ENCODE results near the gene SLC6A12.

The SLC6A12 gene

GRCh38 chr12:162467-163307, 51.3 kb downstream of the SLC6A12 start (continued):
- TF ChIP-seq CTCF (tag by site-specific recombination; IDR thresholded peaks at IDR 0.05), result no peak
- TF ChIP-seq OSR2 (tag by site-specific recombination; IDR thresholded peaks at IDR 0.05), result no peak
- no peak for TF ChIP-seq ZBTB7A (tag by site-specific recombination; IDR thresholded peaks at IDR 0.05; ENCODE audit: low read depth)
- TF ChIP-seq ZNF791 (tag by site-specific recombination; IDR thresholded peaks at IDR 0.05), result no peak
- TF ChIP-seq ZBTB8A (tag by site-specific recombination; IDR thresholded peaks at IDR 0.05), result 0 out of 2 replicates have a peak, but pooled peaks have one; percentile 16
- TF ChIP-seq ZNF561 (tag by site-specific recombination; IDR thresholded peaks at IDR 0.05; ENCODE audit: borderline replicate concordance), result no peak
- TF ChIP-seq ZSCAN23 (tag by site-specific recombination; IDR thresholded peaks at IDR 0.05), result no peak
- TF ChIP-seq ZBTB48 (tag by site-specific recombination; IDR thresholded peaks at IDR 0.05), result no peak
- no peak for TF ChIP-seq ZNF24 (tag by site-specific recombination; IDR thresholded peaks at IDR 0.05)
- TF ChIP-seq BCL6B (tag by site-specific recombination; IDR thresholded peaks at IDR 0.05), result no peak
- TF ChIP-seq IKZF3 (tag by site-specific recombination; IDR thresholded peaks at IDR 0.05), result 0 out of 2 replicates have a peak, but pooled peaks have one; percentile 14
- no peak for TF ChIP-seq KLF16 (tag by site-specific recombination; IDR thresholded peaks at IDR 0.05)
- TF ChIP-seq ZNF555 (tag by site-specific recombination; conservative IDR thresholded peaks at IDR 0.05), result no peak
- TF ChIP-seq, protein P1, sequence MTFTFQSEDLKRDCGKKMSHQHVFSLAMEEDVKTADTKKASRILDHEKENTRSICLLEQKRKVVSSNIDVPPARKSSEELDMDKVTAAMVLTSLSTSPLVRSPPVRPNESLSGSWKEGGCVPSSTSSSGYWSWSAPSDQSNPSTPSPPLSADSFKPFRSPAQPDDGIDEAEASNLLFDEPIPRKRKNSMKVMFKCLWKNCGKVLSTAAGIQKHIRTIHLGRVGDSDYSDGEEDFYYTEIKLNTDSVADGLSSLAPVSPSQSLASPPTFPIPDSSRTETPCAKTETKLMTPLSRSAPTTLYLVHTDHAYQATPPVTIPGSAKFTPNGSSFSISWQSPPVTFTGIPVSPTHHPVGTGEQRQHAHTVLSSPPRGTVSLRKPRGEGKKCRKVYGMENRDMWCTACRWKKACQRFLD (tag by site-specific recombination; IDR thresholded peaks at IDR 0.05), result no peak
- no peak for TF ChIP-seq ZSCAN5A (tag by site-specific recombination; IDR thresholded peaks at IDR 0.05)
- TF ChIP-seq, protein P2, sequence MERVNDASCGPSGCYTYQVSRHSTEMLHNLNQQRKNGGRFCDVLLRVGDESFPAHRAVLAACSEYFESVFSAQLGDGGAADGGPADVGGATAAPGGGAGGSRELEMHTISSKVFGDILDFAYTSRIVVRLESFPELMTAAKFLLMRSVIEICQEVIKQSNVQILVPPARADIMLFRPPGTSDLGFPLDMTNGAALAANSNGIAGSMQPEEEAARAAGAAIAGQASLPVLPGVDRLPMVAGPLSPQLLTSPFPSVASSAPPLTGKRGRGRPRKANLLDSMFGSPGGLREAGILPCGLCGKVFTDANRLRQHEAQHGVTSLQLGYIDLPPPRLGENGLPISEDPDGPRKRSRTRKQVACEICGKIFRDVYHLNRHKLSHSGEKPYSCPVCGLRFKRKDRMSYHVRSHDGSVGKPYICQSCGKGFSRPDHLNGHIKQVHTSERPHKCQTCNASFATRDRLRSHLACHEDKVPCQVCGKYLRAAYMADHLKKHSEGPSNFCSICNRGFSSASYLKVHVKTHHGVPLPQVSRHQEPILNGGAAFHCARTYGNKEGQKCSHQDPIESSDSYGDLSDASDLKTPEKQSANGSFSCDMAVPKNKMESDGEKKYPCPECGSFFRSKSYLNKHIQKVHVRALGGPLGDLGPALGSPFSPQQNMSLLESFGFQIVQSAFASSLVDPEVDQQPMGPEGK (tag by site-specific recombination; IDR thresholded peaks at IDR 0.05), result peak; percentile 29; the same call in 1 of the 2 replicates

DNA sequence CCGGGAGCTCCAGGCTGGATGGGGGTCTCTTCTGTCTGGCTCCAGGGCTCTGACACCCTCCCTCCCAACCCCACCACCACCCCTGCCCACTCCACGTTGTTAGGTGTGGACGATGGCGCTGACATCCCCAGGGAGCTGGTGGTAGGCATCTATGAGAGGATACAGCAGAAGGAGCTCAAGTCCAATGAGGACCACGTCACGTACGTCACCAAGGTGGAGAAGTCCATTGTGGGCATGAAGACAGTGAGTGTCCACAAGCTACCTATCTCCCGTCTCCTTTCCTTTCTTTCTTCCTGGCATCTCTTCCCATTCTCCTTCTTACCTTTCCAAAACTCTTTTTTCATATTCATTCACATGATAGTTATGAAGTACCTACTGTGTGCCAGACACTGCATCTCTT, 52.1 kb downstream of the SLC6A12 start:
- H3K9me3 ChIP-seq (ENCODE audit: control insufficient read depth, insufficient read depth, low read depth, low read length), result no peaks in the 10 kb centered on the region
- H3K27ac ChIP-seq (ENCODE audit: extremely low read depth, low read depth, low read length), result no peak overlapping the region
- no peak for TF ChIP-seq ZNF654 (tag by site-specific recombination; IDR thresholded peaks at IDR 0.05; ENCODE audit: low read depth)
- TF ChIP-seq KLF1 (tag by site-specific recombination; IDR thresholded peaks at IDR 0.05), result no peak
- no peak for TF ChIP-seq GFI1B (tag by site-specific recombination; IDR thresholded peaks at IDR 0.05)
- TF ChIP-seq EGR2 (tag by site-specific recombination; IDR thresholded peaks at IDR 0.05; ENCODE audit: low read depth), result no peak
- TF ChIP-seq ZBTB17 (tag by site-specific recombination; IDR thresholded peaks at IDR 0.05), result no peak
- no peak for TF ChIP-seq ZNF114 (tag by site-specific recombination; IDR thresholded peaks at IDR 0.05)
- TF ChIP-seq ZNF624 (tag by site-specific recombination; IDR thresholded peaks at IDR 0.05), result no peak
- TF ChIP-seq ZFP69B (tag by site-specific recombination; IDR thresholded peaks at IDR 0.05), result no peak
- H3K36me3 ChIP-seq (ENCODE audit: control insufficient read depth in 2 of 2, insufficient read depth in 1 of 2, low read length in 2 of 2), result no peaks in the 10 kb centered on the region
- H3K4me1 ChIP-seq (ENCODE audit: control insufficient read depth, insufficient read depth, low read length), result no peaks in the 10 kb centered on the region
- CTCF ChIA-PET, result interaction anchor here (1.9 kb wide), 1 partner anchor 9 kb away, joined by 6 read pairs; no protein-coding TSS in a partner anchor
- POLR2A ChIA-PET, result interaction anchor here (0.6 kb wide), 1 partner anchor 349 kb away, joined by 3 read pairs; no protein-coding TSS in a partner anchor
- H3K4me3 ChIP-seq (ENCODE audit: low read depth, low read length), result no peak overlapping the region
